ENCODE measurements around the gene CTNNA2.

Gene CTNNA2

DNA sequence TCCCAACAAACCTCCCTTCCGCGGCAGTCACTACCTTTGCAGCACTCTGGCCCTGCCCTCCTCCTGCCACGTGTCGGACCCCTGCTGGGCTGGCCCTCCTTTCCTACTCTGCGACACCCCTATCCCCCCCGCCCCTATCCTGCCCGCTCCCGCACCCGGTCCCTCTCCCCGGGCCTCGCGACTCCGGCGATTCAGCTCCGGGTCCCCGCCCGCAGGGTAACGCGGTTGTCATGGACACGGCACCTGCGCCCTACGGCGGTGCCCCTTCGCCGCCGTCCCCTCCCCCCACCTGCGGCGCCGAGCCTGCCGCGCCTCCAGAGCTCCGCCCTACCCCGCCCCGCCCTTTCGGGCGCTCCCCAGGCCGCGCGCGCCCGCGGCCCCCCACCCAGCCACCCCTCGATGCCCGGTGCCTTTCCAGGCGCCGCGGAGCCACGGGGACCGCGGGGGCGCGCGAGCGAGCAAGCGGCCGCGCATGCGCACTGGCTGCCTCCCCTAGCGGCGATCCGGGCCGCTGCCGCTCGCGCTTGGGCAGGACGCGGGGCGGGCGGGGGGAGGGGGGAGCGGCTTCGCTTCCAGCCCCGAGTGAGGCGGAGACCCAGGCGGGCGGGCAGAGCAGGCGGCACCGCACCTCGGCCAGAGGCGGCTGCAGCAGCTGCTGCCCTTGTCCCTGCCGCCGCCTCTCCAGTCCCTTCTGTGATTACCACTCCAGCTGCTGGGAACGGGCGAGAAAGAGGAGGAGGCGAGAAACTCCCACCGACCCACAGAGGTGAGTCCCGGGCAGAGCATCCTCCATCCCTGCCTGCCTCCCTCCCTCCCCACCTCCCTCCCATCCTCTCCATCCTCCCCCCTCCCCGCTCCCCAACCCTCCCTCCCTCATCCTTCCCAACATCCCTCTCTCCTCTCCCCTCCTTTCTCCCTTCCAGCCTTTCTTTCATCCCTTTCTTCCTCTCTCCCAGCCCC, at the start of gene CTNNA2:
Gene CTNNA2 (plus strand): TSS at position 610 of the 960 bp plus-strand sequence.
- no peak within 1 kb of the TSS for H3K4me3 Mint-ChIP-seq
- peaks cover 5% of the 10 kb centered on the region for H3K9me3 Mint-ChIP-seq

DNA sequence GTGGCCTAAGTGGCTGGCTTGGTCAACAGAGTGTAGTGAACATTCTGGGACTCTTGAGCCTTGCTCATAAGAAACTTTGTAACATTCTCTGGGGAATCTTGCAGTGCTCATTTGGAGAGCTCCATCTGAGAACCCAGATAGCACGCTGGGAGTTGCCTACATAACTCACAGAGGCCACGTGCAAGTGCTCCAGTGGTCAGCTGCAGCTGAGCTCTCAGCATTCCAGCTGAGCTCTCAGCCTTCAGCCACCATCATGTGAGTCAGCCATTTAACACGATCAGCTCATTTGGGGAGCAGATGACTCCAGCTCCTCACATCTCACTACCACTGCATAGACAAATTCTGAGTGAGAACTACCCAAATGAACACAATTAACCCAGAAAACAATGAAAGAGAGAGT, 25.5 kb upstream of the CTNNA2 start:
- Mint-ChIP-seq H3K27me3 (no peaks in the 10 kb centered on the region), H3K4me1 (no peaks in the 10 kb centered on the region), H3K4me3 (no peak overlapping the region), H3K27ac (no peak overlapping the region), H3K9me3 (peaks cover 12% of the 10 kb centered on the region), H3K36me3 (no peaks in the 10 kb centered on the region)

More for the DNA sequence above, at the start of gene CTNNA2:
- H3K27ac Mint-ChIP-seq, result no peak within 1 kb of the TSS
- peaks cover 14% of the 10 kb centered on the region for H3K27me3 Mint-ChIP-seq
- H3K36me3 Mint-ChIP-seq, result peaks cover 3% of the 10 kb centered on the region
- H3K4me1 Mint-ChIP-seq, result no peaks in the 10 kb centered on the region

DNA sequence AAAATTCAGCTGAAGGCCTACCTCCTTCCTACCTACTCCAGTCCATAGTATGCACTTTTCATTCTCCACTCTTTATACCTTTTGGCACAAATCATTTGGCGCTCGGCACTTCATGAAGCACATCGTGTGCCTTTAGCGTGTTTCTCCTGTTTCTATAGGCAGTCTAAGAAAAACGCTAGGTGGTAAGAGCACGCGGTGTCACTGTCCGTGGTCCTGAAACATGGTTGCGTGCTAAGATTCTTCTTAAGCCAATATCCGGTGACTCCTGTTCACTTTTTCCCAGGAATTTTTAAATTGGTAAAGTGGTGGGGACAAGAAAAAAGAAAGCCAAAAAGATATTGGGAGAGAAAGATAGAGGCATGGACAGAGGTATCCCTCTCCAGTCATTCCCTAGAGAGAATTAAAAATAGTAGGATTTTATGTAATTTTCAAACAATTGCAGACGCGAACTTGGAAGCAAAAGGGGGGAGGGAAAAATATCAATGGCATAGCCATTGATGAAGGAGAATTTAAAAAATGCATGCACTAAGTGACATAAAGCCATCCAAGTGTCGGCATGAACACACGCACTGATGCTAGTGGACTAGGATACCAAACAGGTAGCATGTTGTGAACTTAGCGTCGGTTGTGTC, 1.4 kb upstream of the CTNNA2 start:
- no peak overlapping the region for H3K4me3 Mint-ChIP-seq
- H3K36me3 Mint-ChIP-seq, result peaks cover 3% of the 10 kb centered on the region
- no peak overlapping the region for H3K27ac Mint-ChIP-seq
- no peaks in the 10 kb centered on the region for H3K4me1 Mint-ChIP-seq
- H3K27me3 Mint-ChIP-seq, result peaks cover 14% of the 10 kb centered on the region
- peaks cover 5% of the 10 kb centered on the region for H3K9me3 Mint-ChIP-seq

- Mint-ChIP-seq H3K27me3 (peaks cover 14% of the 10 kb centered on the region), H3K4me1 (no peaks in the 10 kb centered on the region), H3K4me3 (no peak overlapping the region), H3K27ac (no peak overlapping the region), H3K36me3 (peaks cover 3% of the 10 kb centered on the region), H3K9me3 (peaks cover 5% of the 10 kb centered on the region)
Observed at GRCh38 chr2:79513711-79514110, 860 bp downstream of the CTNNA2 start.

DNA sequence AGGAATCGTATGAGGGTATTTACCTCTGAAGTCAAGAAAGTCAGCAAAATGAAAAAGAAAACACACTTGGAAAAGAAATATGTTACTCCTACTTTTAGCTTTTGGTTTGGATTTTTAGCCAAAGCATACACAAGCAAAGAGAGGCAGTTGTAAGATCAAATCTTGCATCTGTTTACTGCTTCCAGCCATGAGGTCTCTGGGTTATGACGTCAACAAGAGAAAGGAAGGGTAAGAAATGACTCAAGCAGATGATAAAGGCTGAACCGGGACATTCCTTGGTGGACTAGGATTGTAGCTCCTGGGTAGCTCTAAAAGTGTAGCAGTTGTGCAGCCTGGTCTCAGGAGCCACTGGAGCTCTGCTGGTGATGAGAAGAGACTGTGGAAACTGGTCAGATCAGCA, 16.8 kb downstream of the CTNNA2 start:
- Mint-ChIP-seq H3K36me3 (no peaks in the 10 kb centered on the region), H3K9me3 (peaks cover 10% of the 10 kb centered on the region), H3K27ac (no peak overlapping the region), H3K4me3 (no peak overlapping the region), H3K27me3 (no peaks in the 10 kb centered on the region), H3K4me1 (no peaks in the 10 kb centered on the region)

DNA sequence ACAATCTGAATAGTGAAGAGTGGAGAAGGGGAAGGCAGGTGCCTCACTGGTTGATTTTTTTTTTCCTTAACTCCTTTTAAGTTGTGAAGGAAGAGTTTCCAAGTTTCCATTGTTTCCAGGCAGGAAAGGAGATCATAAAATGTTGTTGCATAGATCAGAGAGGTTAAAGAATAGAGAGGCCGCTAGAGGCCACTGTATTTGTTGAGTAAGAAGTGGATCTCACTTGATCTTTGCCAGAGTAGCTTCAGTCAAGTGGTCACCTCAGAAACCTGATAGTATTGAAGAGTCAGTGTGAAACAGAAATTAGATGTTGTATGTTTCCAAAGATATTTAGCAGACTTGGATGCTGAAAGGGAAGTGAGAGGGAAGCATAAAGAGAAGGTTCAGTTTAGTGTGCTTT, 17.6 kb downstream of the CTNNA2 start:
- Mint-ChIP-seq H3K4me3 (no peak overlapping the region), H3K27me3 (no peaks in the 10 kb centered on the region), H3K9me3 (peaks cover 10% of the 10 kb centered on the region), H3K36me3 (no peaks in the 10 kb centered on the region), H3K4me1 (no peaks in the 10 kb centered on the region), H3K27ac (no peak overlapping the region)

- Mint-ChIP-seq H3K9me3 (no peaks in the 10 kb centered on the region), H3K4me3 (no peak overlapping the region), H3K27ac (no peak overlapping the region), H3K4me1 (no peaks in the 10 kb centered on the region), H3K27me3 (no peaks in the 10 kb centered on the region), H3K36me3 (no peaks in the 10 kb centered on the region)
Observed at GRCh38 chr2:79547568-79547967, 34.7 kb downstream of the CTNNA2 start.

- H3K4me1 Mint-ChIP-seq, result no peaks in the 10 kb centered on the region
- H3K4me3 Mint-ChIP-seq, result no peak overlapping the region
- no peaks in the 10 kb centered on the region for H3K36me3 Mint-ChIP-seq
- peaks cover 16% of the 10 kb centered on the region for H3K9me3 Mint-ChIP-seq
- H3K27me3 Mint-ChIP-seq, result no peaks in the 10 kb centered on the region
- H3K27ac Mint-ChIP-seq, result no peak overlapping the region
Observed at GRCh38 chr2:79552653-79553052, 39.8 kb downstream of the CTNNA2 start.

GRCh38 chr2:79554899-79555298, 42.0 kb downstream of the CTNNA2 start:
- no peaks in the 10 kb centered on the region for H3K4me1 Mint-ChIP-seq
- H3K27ac Mint-ChIP-seq, result no peak overlapping the region
- no peak overlapping the region for H3K4me3 Mint-ChIP-seq
- peaks cover 16% of the 10 kb centered on the region for H3K9me3 Mint-ChIP-seq
- H3K27me3 Mint-ChIP-seq, result no peaks in the 10 kb centered on the region
- no peaks in the 10 kb centered on the region for H3K36me3 Mint-ChIP-seq

DNA sequence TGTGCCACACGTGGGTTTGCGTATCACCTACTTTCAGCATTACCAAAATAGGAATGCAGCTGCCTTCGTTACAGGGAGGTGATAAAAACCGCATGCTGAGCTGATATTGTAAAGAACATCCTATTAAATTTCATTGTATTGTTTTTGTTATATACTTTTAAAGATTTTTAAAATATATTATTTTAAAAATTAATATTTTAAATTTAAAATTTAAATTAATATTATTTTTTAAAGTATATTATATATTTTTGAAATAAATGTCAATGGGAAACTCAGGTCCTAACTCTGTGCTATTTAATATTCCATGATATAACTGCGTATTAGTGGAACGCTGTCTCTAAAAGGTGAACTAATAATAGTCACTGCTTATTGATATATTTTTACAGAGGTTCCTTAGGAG, 51.2 kb downstream of the CTNNA2 start:
- Mint-ChIP-seq H3K4me1 (no peaks in the 10 kb centered on the region), H3K36me3 (no peaks in the 10 kb centered on the region), H3K4me3 (no peak overlapping the region), H3K27ac (no peak overlapping the region), H3K9me3 (peaks cover 5% of the 10 kb centered on the region), H3K27me3 (no peaks in the 10 kb centered on the region)

- H3K4me3 Mint-ChIP-seq, result no peak overlapping the region
- no peaks in the 10 kb centered on the region for H3K4me1 Mint-ChIP-seq
- H3K9me3 Mint-ChIP-seq, result peaks cover 7% of the 10 kb centered on the region
- no peak overlapping the region for H3K27ac Mint-ChIP-seq
- no peaks in the 10 kb centered on the region for H3K36me3 Mint-ChIP-seq
- H3K27me3 Mint-ChIP-seq, result no peaks in the 10 kb centered on the region
Observed at GRCh38 chr2:79569048-79569447, 56.2 kb downstream of the CTNNA2 start.

DNA sequence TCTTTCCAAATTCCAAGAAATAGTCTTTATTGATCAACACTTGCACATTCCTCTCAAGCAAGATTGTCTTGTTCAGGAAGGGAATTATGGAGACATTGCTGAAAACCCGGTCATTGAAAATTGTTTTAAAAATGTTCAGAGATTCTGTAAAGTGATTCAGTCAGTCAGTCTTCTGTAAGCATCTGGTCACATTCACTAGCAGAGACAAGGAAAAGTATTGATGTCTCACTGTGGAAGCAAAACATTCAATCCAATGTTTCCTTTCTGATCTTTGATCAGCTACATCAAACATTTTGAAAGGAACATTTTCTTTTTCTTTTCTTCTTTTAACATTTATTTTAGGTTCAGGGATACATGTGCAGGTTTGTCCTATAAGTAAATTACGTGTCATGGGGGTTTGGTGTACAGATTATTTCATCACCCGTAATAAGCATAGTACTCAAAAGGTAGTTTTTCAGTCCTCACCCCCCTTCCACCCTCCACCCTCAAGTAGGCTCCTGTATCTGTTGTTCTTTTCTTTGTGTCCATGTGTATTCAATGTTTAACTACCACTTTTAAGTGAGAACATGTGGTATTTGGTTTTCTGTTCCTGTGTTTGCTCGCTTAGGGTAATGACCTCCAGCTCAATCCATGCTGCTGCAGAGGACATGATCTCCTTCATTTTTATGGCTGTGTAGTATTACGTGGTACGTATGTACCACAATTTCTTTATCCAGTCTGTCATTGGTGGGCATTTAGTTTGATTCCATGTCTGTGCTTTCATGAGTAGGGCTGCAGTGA, 61.2 kb downstream of the CTNNA2 start:
- Mint-ChIP-seq H3K4me1 (no peaks in the 10 kb centered on the region), H3K27ac (no peak overlapping the region), H3K4me3 (no peak overlapping the region), H3K27me3 (no peaks in the 10 kb centered on the region), H3K36me3 (no peaks in the 10 kb centered on the region), H3K9me3 (peaks cover 11% of the 10 kb centered on the region)

- no peaks in the 10 kb centered on the region for H3K4me1 Mint-ChIP-seq
- H3K27ac Mint-ChIP-seq, result no peak overlapping the region
- no peaks in the 10 kb centered on the region for H3K36me3 Mint-ChIP-seq
- H3K9me3 Mint-ChIP-seq, result peaks cover 9% of the 10 kb centered on the region
- H3K27me3 Mint-ChIP-seq, result no peaks in the 10 kb centered on the region
- H3K4me3 Mint-ChIP-seq, result no peak overlapping the region
Observed at GRCh38 chr2:79576451-79576850, 63.6 kb downstream of the CTNNA2 start.

DNA sequence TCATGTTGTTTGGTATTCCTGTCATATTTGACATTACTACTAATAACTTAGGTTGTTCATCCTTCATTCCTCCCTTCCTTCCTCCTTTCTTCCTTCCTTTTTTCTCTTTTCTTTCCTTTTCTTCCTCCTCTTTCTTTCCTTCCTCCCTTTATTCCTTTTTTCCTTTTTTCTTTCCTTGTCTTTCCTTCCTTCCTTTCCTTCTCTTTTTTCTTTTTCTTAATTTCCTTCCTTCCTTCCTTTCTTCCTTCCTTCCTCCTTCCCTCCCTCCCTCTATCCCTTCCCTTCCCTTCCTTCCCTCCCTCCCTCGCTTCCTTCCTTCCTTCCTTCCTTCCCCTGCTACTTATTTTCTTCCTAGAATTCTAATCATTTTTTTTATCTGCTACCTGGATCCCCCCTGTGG, 66.1 kb downstream of the CTNNA2 start:
- H3K9me3 Mint-ChIP-seq, result peaks cover 4% of the 10 kb centered on the region
- no peaks in the 10 kb centered on the region for H3K4me1 Mint-ChIP-seq
- H3K27me3 Mint-ChIP-seq, result no peaks in the 10 kb centered on the region
- no peaks in the 10 kb centered on the region for H3K36me3 Mint-ChIP-seq
- no peak overlapping the region for H3K27ac Mint-ChIP-seq
- H3K4me3 Mint-ChIP-seq, result no peak overlapping the region

- Mint-ChIP-seq H3K4me1 (no peaks in the 10 kb centered on the region), H3K27me3 (no peaks in the 10 kb centered on the region), H3K4me3 (no peak overlapping the region), H3K36me3 (no peaks in the 10 kb centered on the region), H3K9me3 (peaks cover 8% of the 10 kb centered on the region), H3K27ac (no peak overlapping the region)
Observed at GRCh38 chr2:79580175-79580574, 67.3 kb downstream of the CTNNA2 start.

Data from activated naive CD4-positive, alpha-beta T cell treated with anti-CD3 and anti-CD28 coated beads, Interleukin-2, amount 50 U/mL, for 24 hours (primary cell).